Measurements from ENCODE around the gene ALDH3A1. TPM values are rescaled to one million over a fixed set of nuclear protein-coding genes. Genes with fewer than 3 reads are reported as not detected.

The ALDH3A1 gene
- total RNA-seq, 1 experiment from 2014 or later = 0.38 TPM

DNA sequence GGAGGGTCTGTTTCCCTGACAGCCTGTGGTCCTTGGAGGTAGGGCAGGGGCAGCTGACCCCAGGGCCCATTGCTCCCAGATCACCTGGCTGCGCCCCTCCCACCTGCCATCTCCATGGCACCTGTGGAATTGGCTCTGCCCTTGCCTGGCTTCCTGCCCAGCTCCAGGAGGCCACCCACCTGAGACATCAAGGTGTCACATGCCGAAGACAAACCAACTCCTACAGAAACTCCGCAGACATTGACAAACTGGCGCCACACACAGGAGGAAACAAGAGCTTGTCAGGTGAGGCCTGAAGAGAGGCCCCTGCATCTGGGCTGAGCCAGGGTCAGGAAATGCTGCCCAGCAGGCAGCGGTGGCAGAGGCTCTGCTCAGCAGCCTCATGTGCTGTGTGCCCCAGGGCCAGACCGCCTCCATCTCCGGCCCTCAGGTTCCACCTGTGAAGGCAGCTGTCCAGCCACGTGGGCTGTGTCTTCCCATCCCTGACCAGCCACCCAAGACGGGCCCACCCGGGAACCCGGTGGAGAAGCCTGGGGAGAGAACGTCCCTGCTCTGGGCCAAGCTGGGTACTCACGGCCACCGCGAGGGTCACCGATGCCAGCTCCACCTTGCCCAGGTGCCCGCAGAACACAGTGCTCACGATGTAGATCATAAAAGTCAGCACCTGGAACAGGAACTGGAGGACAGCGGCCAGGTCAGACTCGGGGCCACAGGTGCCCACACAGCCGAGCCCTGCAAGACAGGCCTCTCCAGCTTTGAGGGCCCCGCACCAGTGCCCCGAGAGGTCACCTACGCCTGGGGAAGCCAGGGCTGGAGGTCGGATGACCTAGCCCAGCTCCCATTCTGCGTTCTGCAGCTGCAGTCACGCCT lies 33.3 kb downstream of the ALDH3A1 start:
- CTCF ChIA-PET = no interaction called here
- BruUV-seq (replicated peaks) = no TSS peak
- TF ChIP-seq, protein P1, sequence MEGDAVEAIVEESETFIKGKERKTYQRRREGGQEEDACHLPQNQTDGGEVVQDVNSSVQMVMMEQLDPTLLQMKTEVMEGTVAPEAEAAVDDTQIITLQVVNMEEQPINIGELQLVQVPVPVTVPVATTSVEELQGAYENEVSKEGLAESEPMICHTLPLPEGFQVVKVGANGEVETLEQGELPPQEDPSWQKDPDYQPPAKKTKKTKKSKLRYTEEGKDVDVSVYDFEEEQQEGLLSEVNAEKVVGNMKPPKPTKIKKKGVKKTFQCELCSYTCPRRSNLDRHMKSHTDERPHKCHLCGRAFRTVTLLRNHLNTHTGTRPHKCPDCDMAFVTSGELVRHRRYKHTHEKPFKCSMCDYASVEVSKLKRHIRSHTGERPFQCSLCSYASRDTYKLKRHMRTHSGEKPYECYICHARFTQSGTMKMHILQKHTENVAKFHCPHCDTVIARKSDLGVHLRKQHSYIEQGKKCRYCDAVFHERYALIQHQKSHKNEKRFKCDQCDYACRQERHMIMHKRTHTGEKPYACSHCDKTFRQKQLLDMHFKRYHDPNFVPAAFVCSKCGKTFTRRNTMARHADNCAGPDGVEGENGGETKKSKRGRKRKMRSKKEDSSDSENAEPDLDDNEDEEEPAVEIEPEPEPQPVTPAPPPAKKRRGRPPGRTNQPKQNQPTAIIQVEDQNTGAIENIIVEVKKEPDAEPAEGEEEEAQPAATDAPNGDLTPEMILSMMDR (IDR thresholded peaks at IDR 0.05; ENCODE audit: unreplicated experiment) = no peak
- no peak overlapping the region for H3K27ac Mint-ChIP-seq (ENCODE audit: unreplicated experiment)
- no peaks in the 10 kb centered on the region for H3K27me3 Mint-ChIP-seq (ENCODE audit: unreplicated experiment)
- peaks cover 9% of the 10 kb centered on the region for H3K4me1 Mint-ChIP-seq (ENCODE audit: low read depth, unreplicated experiment)
- intact Hi-C loops (cut with micrococcal nuclease; ENCODE audit: unreplicated experiment) = no loop called here
- H3K9me3 Mint-ChIP-seq (ENCODE audit: low read depth, unreplicated experiment) = no peaks in the 10 kb centered on the region
- H3K4me3 Mint-ChIP-seq (ENCODE audit: low read depth, unreplicated experiment) = no peak overlapping the region
- H3K36me3 Mint-ChIP-seq (ENCODE audit: insufficient read depth, unreplicated experiment) = no peaks in the 10 kb centered on the region
- peak; percentile 11 for DNase-seq

DNA sequence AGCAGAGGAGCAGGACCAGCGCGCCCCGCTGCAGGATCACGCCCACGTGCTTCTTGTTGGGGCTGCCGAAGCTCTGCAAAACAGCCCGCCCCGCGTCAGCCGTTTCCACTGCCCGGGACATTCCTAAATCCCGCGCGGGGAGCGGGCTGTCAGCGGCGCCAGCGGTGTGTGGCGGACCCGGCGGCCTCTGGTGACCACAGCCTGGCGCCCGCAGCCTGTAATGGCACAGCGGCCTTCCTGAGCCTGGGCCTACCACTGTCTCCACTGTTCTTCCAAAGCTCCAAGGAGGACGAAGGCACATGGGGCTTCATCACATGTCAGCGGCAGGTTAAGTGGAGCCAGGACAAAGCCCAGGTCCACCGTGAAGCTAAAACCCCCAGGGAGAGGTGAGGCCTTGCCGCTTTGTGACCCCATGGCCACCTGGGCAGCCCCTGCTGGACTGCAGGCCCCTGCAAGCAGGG lies 34.2 kb downstream of the ALDH3A1 start:
- Mint-ChIP-seq H3K4me1 (ENCODE audit: low read depth, unreplicated experiment) (peaks cover under 1% of the 10 kb centered on the region), H3K9me3 (ENCODE audit: low read depth, unreplicated experiment) (no peaks in the 10 kb centered on the region), H3K27ac (ENCODE audit: unreplicated experiment) (no peak overlapping the region), H3K36me3 (ENCODE audit: insufficient read depth, unreplicated experiment) (no peaks in the 10 kb centered on the region), H3K27me3 (ENCODE audit: unreplicated experiment) (no peaks in the 10 kb centered on the region), H3K4me3 (ENCODE audit: low read depth, unreplicated experiment) (no peak overlapping the region)
- intact Hi-C loops (cut with micrococcal nuclease; ENCODE audit: unreplicated experiment) = no loop called here
- CTCF ChIA-PET = no interaction called here
- no peak for DNase-seq
- BruUV-seq (replicated peaks) = no TSS peak
- TF ChIP-seq, protein P1 (IDR thresholded peaks at IDR 0.05; ENCODE audit: unreplicated experiment) = no peak

DNA sequence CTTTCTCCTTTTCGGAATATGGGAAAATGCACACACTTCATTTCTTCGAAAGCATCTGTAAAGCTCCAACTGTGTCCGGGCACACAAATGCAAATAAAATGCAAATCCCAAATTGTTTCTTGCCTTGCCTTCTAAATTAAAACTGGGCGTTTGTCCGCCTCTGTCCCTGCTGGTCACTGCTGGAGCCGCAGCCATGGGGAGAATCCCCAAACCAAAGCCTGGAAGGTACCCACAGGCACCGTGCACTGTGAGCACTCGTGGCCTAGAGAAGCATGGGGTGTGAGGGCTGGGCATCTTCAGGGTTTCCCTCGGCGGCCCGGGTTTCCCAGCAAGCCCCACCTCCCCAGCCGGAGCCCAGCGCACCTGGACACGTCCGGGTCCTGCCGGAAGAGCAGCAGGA lies 34.6 kb downstream of the ALDH3A1 start:
- no peaks in the 10 kb centered on the region for H3K27me3 Mint-ChIP-seq (ENCODE audit: unreplicated experiment)
- H3K9me3 Mint-ChIP-seq (ENCODE audit: low read depth, unreplicated experiment) = no peaks in the 10 kb centered on the region
- TF ChIP-seq, protein P1 (IDR thresholded peaks at IDR 0.05; ENCODE audit: unreplicated experiment) = no peak
- intact Hi-C loops (cut with micrococcal nuclease; ENCODE audit: unreplicated experiment) = no loop called here
- no peak overlapping the region for H3K4me3 Mint-ChIP-seq (ENCODE audit: low read depth, unreplicated experiment)
- CTCF ChIA-PET = no interaction called here
- no peak overlapping the region for H3K27ac Mint-ChIP-seq (ENCODE audit: unreplicated experiment)
- BruUV-seq (replicated peaks) = no TSS peak
- H3K4me1 Mint-ChIP-seq (ENCODE audit: low read depth, unreplicated experiment) = no peaks in the 10 kb centered on the region
- H3K36me3 Mint-ChIP-seq (ENCODE audit: insufficient read depth, unreplicated experiment) = no peaks in the 10 kb centered on the region
- DNase-seq = no peak

DNA sequence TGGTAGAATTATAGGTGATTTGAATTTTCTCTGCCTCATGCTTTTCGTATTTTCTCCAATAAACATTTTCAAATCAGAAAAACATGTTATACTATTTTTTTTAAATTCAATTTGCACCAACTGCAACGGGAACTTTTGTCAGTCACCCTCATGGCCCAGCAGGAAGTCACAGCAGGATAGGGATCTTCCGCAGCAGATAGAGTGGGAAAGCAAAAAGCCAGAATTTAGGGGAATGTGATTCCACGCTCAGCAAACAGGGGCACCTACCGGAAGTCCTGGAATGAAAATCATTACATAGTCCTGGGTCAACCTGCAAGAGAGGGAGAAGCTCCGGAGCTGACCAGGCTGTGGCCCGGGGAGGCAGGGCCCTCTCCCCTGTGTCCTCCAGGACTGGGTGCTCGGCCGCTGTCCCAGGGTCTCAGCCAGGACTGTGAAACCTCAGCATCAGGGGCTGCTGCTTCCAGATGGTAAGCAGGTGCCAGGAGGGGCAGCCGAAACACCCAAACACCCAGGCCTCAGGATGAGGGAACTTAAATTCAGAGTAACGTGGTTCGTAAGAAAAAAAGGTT lies 35.6 kb downstream of the ALDH3A1 start:
- TF ChIP-seq, protein P1 (IDR thresholded peaks at IDR 0.05; ENCODE audit: unreplicated experiment) = no peak
- no peaks in the 10 kb centered on the region for H3K36me3 Mint-ChIP-seq (ENCODE audit: insufficient read depth, unreplicated experiment)
- H3K4me3 Mint-ChIP-seq (ENCODE audit: low read depth, unreplicated experiment) = no peak overlapping the region
- BruUV-seq (replicated peaks) = no TSS peak
- CTCF ChIA-PET = no interaction called here
- no peaks in the 10 kb centered on the region for H3K27me3 Mint-ChIP-seq (ENCODE audit: unreplicated experiment)
- no peak for DNase-seq
- no peaks in the 10 kb centered on the region for H3K4me1 Mint-ChIP-seq (ENCODE audit: low read depth, unreplicated experiment)
- no peaks in the 10 kb centered on the region for H3K9me3 Mint-ChIP-seq (ENCODE audit: low read depth, unreplicated experiment)
- H3K27ac Mint-ChIP-seq (ENCODE audit: unreplicated experiment) = no peak overlapping the region
- intact Hi-C loops (cut with micrococcal nuclease; ENCODE audit: unreplicated experiment) = no loop called here
